Activated naive CD8-positive, alpha-beta T cell treated with anti-CD3 and anti-CD28 coated beads, Interleukin-2, amount 50 U/mL, for 16 hours (primary cell): ENCODE measurements around the gene EPS15.
"Not testable (repeated sequence)": the region's sequence is repeated elsewhere in the genome, so short reads cannot be mapped to it uniquely, and the experiment has no call there.

ENCODE experiments used
- DNase-seq: peaks from one replicate; pipeline ENCODE4 v3.0.0-alpha.2; 2020; ENCODE audit warnings: low read depth, low spot score

The EPS15 gene

GRCh38 chr1:51519048-51519864 is at the start of gene EPS15:
Gene EPS15, minus strand, starts transcription at chr1:51519266. Its CDS starts 35 bp downstream, at chr1:51519231.
- DNase-seq: peak; percentile 75

- DNase-seq: no peak
These were observed 49.3 kb upstream of the EPS15 start for GRCh38 chr1:51568231-51568935.

- DNase-seq: no peak
These were observed 48.6 kb upstream of the EPS15 start for GRCh38 chr1:51567653-51568052.

GRCh38 chr1:51566260-51566659 is 47.2 kb upstream of the EPS15 start:
- no peak for DNase-seq

GRCh38 chr1:51565009-51565408 is 45.9 kb upstream of the EPS15 start:
- no peak for DNase-seq

GRCh38 chr1:51564124-51564523 is 45.1 kb upstream of the EPS15 start:
- no peak for DNase-seq

- DNase-seq: no peak
These were observed 42.6 kb upstream of the EPS15 start for GRCh38 chr1:51561702-51562101.

- not testable (repeated sequence) for DNase-seq
These were observed 41.8 kb upstream of the EPS15 start for GRCh38 chr1:51560895-51561294.

GRCh38 chr1:51560034-51560433 is 41.0 kb upstream of the EPS15 start:
- no peak for DNase-seq

GRCh38 chr1:51559501-51559900 is 40.4 kb upstream of the EPS15 start:
- DNase-seq: no peak

GRCh38 chr1:51559064-51559500 is 40.0 kb upstream of the EPS15 start:
- DNase-seq: no peak

- no peak for DNase-seq
These were observed 39.4 kb upstream of the EPS15 start for GRCh38 chr1:51558375-51558924.

GRCh38 chr1:51557168-51557567 is 38.1 kb upstream of the EPS15 start:
- DNase-seq: no peak

- DNase-seq: no peak
These were observed 37.0 kb upstream of the EPS15 start for GRCh38 chr1:51555866-51556619.

GRCh38 chr1:51553911-51554310 is 34.8 kb upstream of the EPS15 start:
- DNase-seq: no peak

- DNase-seq: no peak
These were observed 34.1 kb upstream of the EPS15 start for GRCh38 chr1:51552929-51553807.

GRCh38 chr1:51551848-51552296 is 32.8 kb upstream of the EPS15 start:
- DNase-seq: no peak

GRCh38 chr1:51551081-51551480 is 32.0 kb upstream of the EPS15 start:
- DNase-seq: no peak

GRCh38 chr1:51549901-51550300 is 30.8 kb upstream of the EPS15 start:
- DNase-seq: no peak

- no peak for DNase-seq
These were observed 30.1 kb upstream of the EPS15 start for GRCh38 chr1:51549016-51549619.
